Measurements from ENCODE around the gene POMGNT2.

POMGNT2 gene

GRCh38 chr3:43102773-43103480, 3.0 kb downstream of the POMGNT2 start:
- DNase-seq = no peak

- no peak for DNase-seq
Observed at GRCh38 chr3:43098761-43099160, 7.1 kb downstream of the POMGNT2 start.

GRCh38 chr3:43097400-43098080, 8.3 kb downstream of the POMGNT2 start:
- DNase-seq = no peak

GRCh38 chr3:43096761-43097160, 9.1 kb downstream of the POMGNT2 start:
- no peak for DNase-seq

GRCh38 chr3:43095370-43095769, 10.5 kb downstream of the POMGNT2 start:
- DNase-seq = no peak

GRCh38 chr3:43094851-43095250, 11.0 kb downstream of the POMGNT2 start:
- no peak for DNase-seq

- DNase-seq = no peak
Observed at GRCh38 chr3:43094381-43094780, 11.5 kb downstream of the POMGNT2 start.

GRCh38 chr3:43093974-43094373, 11.9 kb downstream of the POMGNT2 start:
- DNase-seq = no peak

GRCh38 chr3:43093006-43093405, 12.9 kb downstream of the POMGNT2 start:
- no peak for DNase-seq

- DNase-seq = no peak
Observed at GRCh38 chr3:43091481-43091880, 14.4 kb downstream of the POMGNT2 start.

GRCh38 chr3:43090238-43090637, 15.6 kb downstream of the POMGNT2 start:
- DNase-seq = no peak

- DNase-seq = no peak
Observed at GRCh38 chr3:43089081-43089480, 16.8 kb downstream of the POMGNT2 start.

- no peak for DNase-seq
Observed at GRCh38 chr3:43087249-43087776, 18.6 kb downstream of the POMGNT2 start.

- no peak for DNase-seq
Observed at GRCh38 chr3:43086460-43087165, 19.3 kb downstream of the POMGNT2 start.

GRCh38 chr3:43082457-43082856, 23.4 kb downstream of the POMGNT2 start:
- no peak for DNase-seq

- DNase-seq = no peak
Observed at GRCh38 chr3:43081796-43082195, 24.1 kb downstream of the POMGNT2 start.

GRCh38 chr3:43080726-43081568, 24.9 kb downstream of the POMGNT2 start:
- no peak for DNase-seq

- no peak for DNase-seq
Observed at GRCh38 chr3:43079536-43080332, 26.1 kb downstream of the POMGNT2 start.

GRCh38 chr3:43077707-43078106, 28.2 kb downstream of the POMGNT2 start:
- no peak for DNase-seq

- DNase-seq = no peak
Observed at GRCh38 chr3:43077261-43077660, 28.6 kb downstream of the POMGNT2 start.

- DNase-seq = no peak
Observed at GRCh38 chr3:43076857-43077256, 29.0 kb downstream of the POMGNT2 start.

Data from suppressor macrophage treated with lipopolysaccharide for 4 hours (primary cell).